GM21717 (cell line): ENCODE data around the gene RAD52.
"Not testable (repeated sequence)": the region's sequence is repeated elsewhere in the genome, so short reads cannot be mapped to it uniquely, and the experiment has no call there.

ENCODE experiments used
- ATAC-seq: cut with Tn5 transposase; IDR thresholded peaks from one replicate; pipeline ENCODE4 v1.9.1; 2021; ENCODE audit warnings: mild to moderate bottlenecking, moderate library complexity; ENCODE audit not compliant: unreplicated experiment

The RAD52 gene

DNA sequence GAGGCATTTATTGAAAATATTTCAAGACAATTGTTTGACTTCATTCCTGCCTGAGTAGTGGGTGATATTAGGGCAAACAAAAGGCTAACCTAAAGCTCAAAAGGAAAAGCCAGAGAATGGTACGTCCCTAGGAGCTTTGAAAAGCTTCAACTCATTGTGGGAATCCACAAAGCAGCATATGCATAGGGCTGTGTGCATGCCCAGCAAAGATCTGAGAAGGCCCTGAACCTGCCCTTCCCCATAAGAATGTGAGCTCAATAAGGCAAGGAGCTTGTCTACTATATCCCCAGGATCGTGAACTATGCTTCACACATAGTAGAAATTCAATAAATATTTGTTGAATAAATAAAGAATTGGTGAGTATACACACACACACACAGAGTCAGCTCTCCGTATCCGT is 19.1 kb upstream of the RAD52 start:
- no peak for ATAC-seq

DNA sequence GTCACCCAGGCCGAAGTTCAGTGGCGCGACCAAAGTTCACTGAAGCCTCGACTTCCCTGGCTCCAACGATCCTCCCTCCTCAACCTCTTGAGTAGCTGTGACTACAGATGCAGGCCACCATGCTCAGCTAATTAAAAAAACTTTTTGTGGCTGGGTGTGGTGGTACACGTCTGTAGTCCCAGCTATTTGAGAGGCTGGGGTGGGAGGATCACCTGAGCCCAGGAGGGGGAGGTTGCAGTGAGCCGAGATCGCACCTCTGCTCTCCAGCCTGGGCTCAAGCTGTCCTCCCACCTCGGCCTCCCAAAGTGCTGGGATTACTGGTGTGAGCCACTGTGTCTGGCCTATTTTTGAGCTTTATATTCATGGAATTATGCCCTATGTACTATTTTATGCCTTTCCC is 18.1 kb upstream of the RAD52 start:
- ATAC-seq, result no peak

DNA sequence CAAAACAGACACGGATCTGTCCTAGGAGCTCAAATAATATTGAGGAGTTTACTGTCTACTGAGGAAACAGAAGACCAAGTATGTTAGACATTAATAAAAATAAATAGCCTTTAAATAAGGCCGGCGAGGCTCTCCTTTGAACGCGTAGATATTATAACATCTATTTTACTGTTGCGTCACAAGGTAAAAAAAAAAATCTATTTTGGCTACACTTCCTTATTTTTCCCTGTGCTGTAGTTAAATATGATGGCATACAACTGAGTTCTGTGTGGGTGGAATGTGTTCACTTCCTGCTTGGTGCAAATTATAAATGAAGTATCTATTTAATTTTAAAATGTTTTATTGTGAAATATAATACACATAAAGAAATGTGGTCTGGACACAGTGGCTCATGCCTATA is 17.2 kb upstream of the RAD52 start:
- ATAC-seq, result no peak

DNA sequence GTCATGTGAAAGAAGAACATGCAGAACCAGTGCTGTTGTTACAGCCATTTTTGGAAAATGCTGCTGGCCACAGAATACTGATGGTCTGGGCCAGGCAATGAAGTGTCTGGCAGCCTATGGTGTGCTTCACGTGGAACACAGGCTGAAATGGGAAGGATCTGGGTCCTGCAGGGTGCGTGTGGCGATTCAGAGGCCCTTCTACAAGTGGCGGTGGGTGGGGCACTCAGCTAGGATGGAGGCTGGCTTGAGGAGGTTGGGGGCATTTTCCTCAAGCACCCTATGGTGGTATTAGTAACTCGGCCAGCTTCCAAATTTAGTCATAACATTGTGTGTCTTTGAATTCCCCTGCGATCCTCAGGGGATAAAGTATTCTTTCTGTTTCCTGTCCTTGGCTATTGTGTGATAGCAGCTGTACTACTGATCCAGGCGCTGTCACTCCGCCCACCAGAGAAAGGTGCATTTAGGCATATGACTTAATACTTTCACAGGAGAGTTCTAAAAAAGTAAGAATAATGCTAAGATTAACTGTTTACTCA is 9.2 kb upstream of the RAD52 start:
- ATAC-seq, result no peak

DNA sequence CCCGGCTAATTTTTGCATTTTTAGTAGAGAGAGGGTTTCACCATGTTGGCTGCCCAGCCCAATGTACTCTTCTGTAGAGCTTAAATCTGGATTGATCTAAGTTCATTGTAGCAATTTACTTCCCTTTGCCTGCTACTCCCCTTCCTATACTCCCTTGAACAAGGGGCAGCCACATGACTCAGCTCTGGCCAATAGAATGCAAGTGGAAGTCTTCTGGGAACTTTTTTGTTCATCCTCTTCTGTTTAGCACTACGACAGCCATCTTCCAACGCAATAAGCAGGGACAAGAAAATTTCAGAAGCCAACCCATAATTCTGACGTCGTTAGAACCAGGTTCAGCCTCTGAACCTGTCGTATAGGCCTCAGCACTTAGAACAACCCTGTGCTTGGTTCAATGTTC is 6.4 kb upstream of the RAD52 start:
- no peak for ATAC-seq

DNA sequence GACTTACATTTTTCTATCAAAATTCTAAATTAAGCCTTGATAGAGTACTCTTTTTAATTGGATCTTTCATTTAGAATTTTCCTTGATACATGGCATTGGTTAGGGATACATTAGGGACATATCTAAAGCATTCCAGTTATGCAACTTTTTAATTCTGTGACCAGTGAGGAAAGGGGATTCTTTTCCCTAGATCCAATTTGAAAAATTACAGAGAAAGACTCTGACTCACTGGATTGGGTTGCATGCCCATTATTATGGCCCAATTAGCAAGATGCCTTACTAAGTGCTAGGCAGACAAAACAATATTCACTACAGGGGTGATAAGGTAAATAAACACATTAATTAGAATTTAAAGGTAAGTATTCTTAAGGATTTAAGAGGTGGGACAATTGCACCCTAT is 5.2 kb upstream of the RAD52 start:
- ATAC-seq, result no peak

DNA sequence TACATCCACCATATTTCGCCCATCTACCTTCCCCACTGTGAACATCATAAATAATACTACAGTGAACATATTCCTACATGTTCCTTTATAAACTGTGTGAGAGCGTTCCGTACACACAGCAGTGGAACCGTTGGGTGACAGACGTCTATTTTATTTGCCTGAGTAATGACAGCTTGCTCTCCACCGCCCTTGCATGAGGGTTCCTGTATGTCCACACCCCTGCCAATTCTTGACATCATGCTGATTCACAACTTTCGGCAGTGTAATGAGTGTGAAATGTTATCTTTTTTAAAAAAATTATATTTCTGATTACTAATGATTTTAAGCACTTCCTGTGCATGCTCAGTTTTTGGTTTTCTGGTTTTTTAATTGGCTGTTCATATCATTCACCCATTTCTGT is 4.3 kb upstream of the RAD52 start:
- ATAC-seq, result no peak

DNA sequence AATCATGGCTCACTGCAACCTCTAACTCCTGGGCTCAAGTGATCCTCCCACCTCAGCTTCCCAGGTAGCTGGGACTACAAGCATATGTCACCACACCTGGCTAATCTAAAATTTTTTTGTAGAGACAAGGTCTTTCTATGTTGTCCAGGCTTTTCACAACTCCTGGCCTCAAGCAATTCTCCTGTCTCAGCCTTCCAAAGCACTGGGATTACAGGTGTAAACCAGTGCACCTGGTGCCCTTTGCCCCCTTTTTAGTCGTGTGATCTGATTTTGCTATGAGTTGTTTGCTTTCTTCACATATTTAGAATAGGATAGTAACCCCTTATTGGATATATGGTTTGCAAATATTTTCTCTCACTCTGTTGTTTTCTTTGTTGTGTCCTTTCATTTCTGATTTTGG is 1.7 kb upstream of the RAD52 start:
- ATAC-seq, result no peak

DNA sequence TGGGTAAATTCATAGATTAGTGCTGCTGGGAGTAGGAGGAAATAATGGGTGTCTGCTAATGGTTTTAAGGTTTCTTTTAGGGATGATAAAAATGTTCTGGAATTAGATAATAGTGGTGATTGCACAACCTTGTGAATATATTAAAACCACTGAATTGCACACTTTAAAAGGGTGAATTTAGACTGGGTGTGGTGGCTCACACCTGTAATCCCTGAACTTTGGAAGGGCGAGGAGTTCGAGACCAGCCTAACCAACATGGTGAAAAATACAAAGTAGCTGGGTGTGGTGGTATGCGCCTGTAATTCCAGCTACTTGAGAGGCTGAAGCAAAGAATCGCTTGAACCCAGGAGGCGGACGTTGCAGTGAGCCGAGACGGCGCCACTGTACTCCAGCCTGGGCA is 1.3 kb downstream of the RAD52 start:
- ATAC-seq, result no peak

DNA sequence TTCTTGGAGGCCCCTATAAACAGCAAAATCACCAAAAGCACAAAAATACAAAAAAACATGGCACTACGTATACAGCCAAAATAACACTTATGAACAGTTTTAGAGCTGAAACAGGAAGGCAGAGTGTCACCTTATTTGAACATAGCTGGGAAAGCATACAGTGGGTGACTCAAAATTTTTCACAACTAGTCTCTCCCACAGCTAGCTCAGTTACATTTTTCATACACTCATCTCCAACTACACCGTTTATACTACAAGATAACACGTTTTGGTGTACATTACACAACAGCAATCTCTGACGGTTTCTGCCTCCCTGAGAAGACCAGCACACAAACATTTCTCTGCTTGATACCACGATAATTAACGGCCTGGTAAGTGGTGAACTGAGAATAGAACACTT is 2.9 kb downstream of the RAD52 start:
- no peak for ATAC-seq

DNA sequence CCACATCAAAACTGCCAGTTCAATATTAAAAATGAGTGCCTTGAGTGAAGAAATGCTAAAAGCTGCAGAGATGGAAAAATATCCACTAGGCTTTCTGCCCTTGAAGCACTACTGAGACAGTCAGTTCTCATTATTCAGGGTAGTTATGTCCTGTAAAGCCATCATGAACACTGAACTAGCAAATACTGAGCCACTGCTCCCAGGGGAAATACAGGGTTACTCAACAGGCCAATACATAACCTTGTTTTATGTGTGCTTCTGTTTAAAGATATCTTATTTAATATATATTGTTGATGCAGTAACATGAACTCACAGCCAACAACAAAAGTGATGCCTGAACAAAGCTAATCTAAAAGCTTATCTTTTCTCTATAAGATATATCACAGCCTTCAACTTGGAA is 3.3 kb downstream of the RAD52 start:
- no peak for ATAC-seq

DNA sequence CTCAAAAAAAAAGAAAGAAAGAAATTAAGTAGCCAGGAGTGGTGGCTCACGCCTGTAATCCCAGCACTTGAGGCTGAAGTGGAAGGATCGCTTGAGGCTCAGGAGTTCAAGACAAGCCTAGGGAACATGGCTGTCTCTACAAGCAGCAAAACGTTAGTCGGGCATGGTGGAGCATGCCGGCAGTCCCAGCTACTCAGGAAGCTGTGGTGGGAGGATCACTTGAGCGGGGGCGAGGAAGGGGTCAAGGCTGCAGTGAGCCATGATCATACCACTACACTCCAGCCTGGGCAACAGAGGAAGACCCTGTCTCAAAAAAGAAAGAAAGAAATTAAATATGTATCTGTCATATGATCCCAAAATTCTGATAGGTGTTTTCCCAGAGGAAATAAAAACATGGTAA is 5.3 kb downstream of the RAD52 start:
- no peak for ATAC-seq

DNA sequence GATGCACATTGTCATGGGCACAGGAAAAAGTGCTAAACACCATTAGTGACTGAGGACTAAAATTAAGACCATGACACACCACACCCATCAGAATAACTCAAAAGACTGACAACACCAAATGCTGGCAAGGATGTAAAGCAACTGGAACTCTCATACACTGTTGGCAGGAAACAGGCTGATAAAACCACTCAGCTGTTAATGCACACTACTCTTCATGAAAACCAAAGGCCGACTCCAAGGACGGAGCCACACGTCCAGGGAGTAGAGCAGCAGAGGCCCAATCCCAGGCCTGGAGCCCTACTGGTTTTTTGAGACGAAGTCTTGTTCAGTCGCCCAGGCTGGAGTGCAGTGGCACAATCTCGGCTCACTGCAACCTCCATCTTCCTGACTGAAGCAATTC is 6.4 kb downstream of the RAD52 start:
- no peak for ATAC-seq

DNA sequence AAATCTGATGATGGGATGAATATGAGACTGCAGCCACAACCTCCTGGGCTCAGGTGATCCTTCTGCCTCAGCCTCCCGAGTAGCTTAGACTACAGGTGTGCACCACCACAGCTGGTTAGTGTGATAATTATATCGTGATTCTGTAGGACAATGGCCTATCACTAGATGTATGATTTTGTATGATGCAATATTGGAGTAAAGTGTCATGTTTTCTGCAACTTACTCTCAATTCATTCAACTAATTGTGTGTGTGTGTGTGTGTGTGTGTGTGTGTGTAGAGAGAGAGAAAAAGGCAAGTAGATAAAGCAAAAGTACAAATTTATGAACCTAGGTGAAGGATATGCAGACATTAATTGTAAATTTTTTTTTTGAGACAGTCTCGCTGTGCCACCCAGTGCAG is 10.7 kb downstream of the RAD52 start:
- ATAC-seq, result no peak

DNA sequence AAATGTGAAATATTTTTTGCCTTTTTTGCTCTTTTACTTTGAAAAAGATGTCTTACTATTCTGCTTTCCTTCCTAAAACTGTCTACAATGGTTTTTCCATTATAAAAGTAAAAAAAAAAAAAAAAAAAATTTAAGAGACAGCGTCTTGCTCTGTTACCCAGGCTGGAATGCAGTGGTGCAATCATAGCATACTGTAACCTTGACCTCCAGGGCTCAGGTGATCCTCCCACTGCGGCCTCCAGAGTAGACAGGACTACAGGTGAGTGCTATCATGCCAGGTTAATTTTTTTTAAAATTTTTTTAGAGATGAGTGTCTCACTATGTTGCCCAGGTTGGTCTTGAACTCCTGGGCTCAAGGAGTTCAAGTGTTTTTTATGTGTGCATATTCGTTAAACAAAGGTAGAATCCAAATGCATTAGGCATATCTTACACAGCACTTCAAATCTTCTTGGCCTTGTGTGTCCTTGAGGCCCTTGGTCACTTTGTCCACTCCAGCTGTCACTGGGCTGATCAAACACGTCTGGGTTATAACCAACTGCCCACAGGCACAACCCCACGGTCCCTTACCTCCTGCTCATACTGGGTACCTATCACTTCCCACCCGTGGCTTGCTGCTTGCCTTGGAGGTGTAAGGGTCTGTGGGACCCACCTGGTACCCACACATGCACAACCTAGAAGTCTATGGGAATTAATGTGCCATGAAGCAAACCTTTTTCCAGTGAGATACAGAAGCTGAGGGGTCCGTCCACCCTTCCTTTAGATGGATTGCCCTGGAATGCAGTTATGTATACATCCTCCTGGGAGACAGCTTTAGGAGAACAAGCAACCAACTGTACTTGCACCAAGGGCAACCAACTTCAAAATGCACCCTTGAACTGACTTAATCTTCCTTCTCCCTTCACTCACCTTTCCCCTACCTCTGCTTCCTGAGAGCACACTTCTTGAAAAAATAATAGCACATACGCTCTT is 12.8 kb downstream of the RAD52 start:
- ATAC-seq, result no peak

DNA sequence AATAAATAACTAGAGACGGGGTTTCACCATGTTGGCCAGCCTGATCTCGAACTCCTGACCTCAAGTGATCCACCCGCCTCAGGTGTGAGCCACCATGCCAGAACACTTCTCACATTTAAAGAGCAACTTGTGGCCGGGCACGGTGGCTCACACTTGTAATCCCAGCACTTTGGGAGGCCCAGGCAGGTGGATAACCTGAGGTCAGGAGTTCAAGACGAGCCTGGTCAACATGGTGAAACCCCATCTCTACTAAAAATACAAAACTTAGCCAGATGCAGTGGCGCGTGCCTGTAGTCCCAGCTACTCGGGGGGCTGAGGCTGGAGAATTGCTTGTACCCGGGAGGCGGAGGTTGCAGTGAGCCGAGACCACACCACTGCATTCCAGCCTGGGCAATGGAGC is 13.6 kb downstream of the RAD52 start:
- not testable (repeated sequence) for ATAC-seq

DNA sequence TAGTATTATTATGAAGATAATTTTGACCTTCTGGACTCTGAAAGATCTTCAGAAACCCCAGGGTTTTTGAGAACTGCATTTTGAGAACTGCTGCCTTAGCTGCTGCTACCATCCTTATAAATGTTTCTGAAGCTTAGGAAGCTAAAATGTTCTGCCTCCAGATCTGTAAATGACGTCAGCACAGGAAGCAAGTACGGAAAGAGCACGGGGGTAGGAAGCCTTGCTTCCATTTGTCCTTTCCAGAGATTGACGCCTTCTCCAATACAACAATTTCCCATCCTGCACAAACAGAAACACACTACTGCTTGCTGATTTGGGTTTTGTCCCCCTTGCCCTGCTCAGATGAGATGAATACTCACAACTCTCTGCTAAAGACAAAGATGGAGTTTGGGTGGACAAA is 17.9 kb downstream of the RAD52 start:
- no peak for ATAC-seq

DNA sequence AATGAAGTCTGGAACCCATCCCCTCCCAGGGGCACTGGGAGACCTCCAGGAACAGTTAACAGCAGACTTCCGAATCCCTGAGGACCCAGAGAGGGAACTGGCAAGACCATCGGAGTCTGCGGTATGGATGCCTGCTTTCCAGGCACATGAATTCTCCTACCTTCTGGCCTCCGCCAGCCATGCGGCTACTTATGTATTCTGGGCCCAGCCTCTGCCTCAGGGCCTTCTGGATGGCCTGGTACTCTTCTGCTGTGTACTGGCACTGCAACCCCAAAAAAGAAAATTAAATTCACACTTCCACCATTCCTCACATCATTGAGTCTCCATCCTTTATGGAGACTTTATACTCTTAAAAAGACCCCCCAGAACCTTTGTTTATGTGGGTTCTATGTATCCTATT is 18.4 kb downstream of the RAD52 start:
- ATAC-seq, result no peak

DNA sequence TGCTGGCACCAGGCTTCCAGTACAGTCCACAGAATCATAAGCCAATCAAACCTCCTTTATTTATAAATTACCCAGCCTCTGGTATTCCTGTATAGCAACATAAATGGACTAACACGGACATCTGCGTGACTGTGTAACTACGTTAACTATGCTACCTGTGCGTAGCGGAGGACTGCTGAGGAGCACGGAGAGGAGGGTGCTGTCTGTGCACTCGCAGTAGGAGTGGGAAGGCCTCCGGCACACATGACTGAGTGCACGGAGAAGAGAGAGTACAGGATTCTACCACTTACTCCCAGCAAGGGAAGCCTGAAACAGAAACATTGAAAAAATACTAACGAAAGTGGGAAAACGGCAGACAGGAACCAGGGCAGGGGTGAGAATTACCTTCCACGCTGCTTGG is 22.9 kb downstream of the RAD52 start:
- no peak for ATAC-seq

DNA sequence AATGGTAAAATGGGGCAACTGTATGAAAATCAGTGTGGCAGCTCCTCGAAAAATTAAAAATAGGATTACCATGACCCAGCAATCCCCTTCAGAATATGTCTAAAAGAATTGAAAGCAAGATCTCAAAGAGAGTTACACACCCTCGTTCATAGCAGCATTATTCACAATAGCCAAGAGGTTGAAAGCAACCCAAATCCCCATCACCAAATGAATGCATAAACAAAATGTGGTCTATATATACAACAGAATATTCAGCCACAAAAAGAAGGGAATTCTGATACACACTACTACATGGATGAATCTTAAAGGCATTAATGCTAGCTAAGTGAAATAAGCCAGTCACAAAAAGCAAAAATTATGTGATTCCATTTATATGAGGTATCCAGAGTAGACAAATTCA is 27.2 kb downstream of the RAD52 start:
- ATAC-seq, result no peak

DNA sequence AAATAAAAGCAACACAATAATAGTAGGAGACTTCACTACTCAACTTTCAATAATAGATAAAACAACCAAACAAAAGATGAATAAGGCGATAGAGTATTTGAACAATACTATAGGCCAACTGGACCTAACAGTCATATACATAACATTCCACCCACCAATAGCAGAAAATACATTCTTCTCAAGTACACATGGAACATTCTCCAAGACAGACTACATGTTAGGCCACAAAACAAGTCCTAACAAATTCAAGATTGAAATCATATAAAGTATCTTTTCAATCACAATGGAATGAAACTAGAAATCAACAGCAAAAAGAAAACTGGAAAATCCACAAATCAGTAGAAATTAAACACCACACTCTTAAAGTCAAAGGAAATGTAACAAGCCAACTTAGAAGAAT is 28.8 kb downstream of the RAD52 start:
- ATAC-seq, result no peak

DNA sequence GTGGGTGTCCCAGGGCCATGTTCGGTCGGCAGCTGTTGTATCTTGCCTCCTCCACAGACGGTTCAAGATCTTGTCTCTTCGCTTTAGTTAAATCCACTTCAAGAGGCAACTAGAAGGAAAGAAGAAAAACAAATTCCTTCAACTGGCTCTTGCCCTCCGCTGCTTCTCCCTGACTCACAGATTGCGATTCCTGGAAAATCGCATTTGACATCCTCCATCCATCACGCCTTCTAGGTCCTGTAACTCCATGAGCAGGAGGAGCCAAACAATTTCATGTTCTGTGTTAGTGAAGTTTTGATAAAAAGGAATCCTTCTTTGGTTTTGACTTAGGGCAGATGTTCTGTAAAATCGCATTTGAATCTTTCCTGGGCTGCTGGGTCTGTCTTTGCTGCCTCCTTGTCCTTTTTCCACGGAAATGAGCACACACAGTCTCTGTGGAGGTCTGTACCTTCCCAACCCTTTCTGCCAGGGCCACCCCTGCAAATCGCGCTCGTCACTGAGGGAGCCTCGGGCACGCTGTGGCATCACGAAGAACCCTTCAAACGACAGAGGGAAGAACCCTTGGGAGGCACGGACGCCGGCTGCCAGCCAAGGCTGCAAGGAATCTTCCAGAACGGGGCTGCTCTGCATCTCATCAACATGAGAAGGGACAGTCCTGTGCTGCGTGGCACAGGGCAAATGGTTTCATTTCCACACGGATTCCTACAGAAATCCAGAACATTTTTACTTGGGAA is 32.6 kb downstream of the RAD52 start:
- ATAC-seq, result no peak
